GM10248 (cell line): ENCODE measurements around the gene SLCO3A1.

Experiments
- CTCF ChIA-PET: fragments of 300-600 bp; sonication (Branson Sonifier 250); formaldehyde crosslinking; extraction: SDS; loops from one replicate; lab custom pipeline; 2021; ENCODE audit warnings: antibody characterized with exemption; lab: Yijun Ruan, JAX
- POLR2A ChIA-PET: fragments of 350-650 bp; sonication (Branson Sonifier 250); formaldehyde crosslinking; extraction: SDS; loops from one replicate; lab custom pipeline; 2020; ENCODE audit warnings: antibody characterized with exemption; lab: Yijun Ruan, JAX
- DNase-seq: peaks from one replicate; pipeline ENCODE4 v3.0.0; 2012; ENCODE audit errors: extremely low spot score
- TF ChIP-seq, protein P1 (sequence below): IDR thresholded peaks from 2 replicates; pipeline ENCODE4 v1.5.1; 2012; ENCODE audit warnings: mild to moderate bottlenecking, low read depth; ENCODE audit errors: extremely low read depth, missing control alignments, control extremely low read depth

SLCO3A1 gene

DNA sequence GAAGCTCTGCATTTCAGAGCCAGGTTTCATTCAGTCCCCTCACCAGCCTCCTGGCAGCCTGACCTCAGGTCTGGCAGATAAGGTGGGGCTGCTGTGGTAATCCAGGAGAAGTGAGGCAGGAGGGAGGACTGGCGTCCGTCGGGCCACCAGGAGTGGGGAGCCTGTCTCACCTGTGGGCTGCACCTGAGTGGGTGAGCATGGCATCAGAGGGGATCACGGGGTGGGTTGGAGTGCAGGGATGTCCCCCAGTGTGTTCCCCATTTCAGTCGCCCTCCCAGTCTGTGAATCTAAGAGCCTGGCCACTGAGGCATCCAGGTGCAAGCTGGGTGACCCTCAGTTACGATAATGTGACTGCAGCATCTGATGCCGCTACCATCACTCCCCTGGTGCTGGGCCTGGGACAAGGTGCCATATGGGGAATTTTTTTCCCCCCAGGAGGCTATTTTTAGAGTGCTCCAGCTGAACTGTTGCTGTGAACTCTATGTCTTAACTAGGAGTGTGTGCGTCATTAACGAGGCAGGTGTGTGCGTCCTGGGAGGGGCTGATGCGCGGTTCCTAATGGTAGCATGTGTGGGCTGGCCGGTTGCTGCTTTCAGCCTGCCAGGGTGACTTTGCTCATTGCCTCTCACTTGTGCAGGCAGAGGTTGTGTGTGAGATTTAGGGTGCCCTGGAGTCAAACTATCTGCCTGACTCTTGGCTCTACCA, 165.2 kb downstream of the SLCO3A1 start:
- TF ChIP-seq, protein P1, sequence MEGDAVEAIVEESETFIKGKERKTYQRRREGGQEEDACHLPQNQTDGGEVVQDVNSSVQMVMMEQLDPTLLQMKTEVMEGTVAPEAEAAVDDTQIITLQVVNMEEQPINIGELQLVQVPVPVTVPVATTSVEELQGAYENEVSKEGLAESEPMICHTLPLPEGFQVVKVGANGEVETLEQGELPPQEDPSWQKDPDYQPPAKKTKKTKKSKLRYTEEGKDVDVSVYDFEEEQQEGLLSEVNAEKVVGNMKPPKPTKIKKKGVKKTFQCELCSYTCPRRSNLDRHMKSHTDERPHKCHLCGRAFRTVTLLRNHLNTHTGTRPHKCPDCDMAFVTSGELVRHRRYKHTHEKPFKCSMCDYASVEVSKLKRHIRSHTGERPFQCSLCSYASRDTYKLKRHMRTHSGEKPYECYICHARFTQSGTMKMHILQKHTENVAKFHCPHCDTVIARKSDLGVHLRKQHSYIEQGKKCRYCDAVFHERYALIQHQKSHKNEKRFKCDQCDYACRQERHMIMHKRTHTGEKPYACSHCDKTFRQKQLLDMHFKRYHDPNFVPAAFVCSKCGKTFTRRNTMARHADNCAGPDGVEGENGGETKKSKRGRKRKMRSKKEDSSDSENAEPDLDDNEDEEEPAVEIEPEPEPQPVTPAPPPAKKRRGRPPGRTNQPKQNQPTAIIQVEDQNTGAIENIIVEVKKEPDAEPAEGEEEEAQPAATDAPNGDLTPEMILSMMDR, result no peak
- DNase-seq, result no peak
- ChIA-PET CTCF (no interaction called here), POLR2A (no interaction called here)

DNA sequence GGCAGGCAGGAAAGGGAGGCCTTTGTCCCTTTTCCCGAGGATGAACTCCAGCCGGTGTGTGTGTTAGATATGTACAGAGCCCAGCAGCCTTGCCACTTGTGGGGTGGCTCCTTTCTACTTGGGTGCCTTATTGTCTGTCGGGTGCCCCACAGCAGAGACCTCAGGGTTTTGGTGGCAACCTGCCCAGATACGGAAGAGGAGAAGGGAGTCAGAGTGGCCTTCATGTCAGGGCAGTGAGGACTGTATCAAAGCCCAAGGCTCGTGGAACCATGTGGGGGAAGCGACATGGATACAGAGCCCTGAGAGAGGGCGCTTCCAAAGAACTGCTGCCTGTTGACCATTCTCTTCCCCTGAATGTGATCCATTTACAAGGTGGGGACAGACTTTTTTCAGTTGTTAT, 166.2 kb downstream of the SLCO3A1 start:
- TF ChIP-seq, protein P1, result no peak
- POLR2A ChIA-PET, result no interaction called here
- CTCF ChIA-PET, result no interaction called here
- DNase-seq, result no peak

DNA sequence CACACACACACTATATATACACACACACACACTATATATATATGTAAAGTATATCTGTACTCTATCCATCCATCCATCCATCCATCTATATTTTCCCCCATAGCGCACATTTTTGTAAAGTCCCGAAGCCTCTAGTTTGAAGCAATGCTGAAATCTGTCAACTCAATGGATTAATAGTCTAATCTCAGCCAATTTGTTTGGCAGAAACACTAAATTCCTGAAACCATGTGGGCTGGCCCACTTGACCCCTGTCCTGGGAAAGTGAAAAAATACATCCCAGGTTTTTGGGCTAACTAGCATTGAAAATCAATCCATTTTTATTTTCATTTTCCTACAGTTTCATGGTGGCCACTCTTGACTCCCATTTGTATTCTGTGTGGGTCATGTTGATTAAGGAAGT, 166.7 kb downstream of the SLCO3A1 start:
- POLR2A ChIA-PET, result no interaction called here
- TF ChIP-seq, protein P1, result no peak
- CTCF ChIA-PET, result no interaction called here
- no peak for DNase-seq

DNA sequence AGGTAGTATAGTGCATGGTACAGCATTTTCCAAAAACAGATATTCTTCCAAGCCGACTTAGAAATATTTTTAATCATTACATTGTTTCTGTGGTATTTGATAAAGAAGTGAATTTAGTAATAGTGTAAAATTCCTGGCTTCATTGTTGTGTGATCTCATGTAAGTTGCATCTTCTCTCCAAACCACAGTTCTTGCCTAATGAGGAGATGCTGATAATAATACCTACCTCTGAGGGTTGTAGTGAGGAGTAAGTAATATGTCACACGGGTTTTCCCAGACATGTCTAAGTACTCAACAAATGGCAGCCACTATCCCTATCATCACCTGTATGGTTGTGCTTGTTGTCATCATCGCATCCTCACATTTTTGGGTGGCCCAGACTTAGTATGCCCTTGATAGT, 167.3 kb downstream of the SLCO3A1 start:
- ChIA-PET POLR2A (no interaction called here), CTCF (no interaction called here)
- DNase-seq, result no peak
- TF ChIP-seq, protein P1, result no peak

DNA sequence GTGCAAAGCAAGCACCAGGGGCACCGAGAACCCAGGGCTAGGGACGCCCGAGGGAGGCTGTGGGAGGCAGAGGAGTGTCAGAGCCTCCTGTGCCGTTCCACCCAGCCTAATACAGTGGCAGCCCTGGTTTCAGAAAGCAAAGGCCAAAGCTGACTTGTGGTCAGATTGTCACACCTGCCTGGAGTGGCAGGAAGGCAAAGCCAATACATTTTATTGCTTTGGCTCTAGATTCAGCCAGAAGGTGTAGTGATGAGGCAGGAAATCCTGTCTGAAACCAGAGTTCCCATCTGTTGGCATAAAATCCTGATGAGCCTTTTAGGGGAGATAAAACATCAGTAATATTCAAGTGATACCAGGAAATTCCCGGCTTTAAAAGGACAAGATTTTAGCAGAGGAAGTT, 168.3 kb downstream of the SLCO3A1 start:
- ChIA-PET POLR2A (no interaction called here), CTCF (no interaction called here)
- TF ChIP-seq, protein P1, result no peak
- no peak for DNase-seq

DNA sequence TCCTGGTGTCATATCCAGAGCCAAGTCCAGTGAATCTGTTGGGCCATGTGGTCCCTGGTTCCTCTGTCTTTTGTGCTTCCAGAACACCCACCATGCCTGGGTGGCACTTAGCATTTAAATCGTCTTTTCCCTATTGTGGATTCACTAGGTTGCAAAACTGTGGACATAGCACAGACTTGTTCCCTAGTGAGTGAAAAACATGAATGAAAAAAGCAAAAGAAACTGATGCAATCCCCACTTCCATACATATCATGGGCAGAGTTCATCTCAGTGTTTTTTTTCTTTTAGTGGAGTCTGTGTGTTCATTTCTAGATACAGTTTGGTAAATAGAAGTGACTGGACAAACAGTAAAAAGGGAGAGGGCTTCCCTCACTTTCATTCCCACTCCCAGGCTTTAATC, 170.5 kb downstream of the SLCO3A1 start:
- TF ChIP-seq, protein P1, result no peak
- DNase-seq, result no peak
- ChIA-PET POLR2A (no interaction called here), CTCF (no interaction called here)
